Duodenal mucosa (tissue), 2 donors: ENCODE results near the gene RENBP.

Source experiments
- H3K27ac ChIP-seq: one replicate; pipeline ENCODE4 v1.7.0; 2013; ENCODE audit warnings: low read depth, low read length
- H3K27me3 ChIP-seq, 2 donors: one replicate each; pipeline ENCODE4 v1.7.0; 2013; ENCODE audit warnings: low read length in 2 of 2, control low read depth in 1 of 2; ENCODE audit not compliant: insufficient read depth in 2 of 2, control insufficient read depth in 1 of 2
- H3K36me3 ChIP-seq, 2 donors: one replicate each; pipeline ENCODE4 v1.7.0; 2013; ENCODE audit warnings: low read length in 2 of 2, control low read depth in 1 of 2; ENCODE audit not compliant: insufficient read depth in 2 of 2, control insufficient read depth in 1 of 2
- H3K4me1 ChIP-seq, 2 donors: one replicate each; pipeline ENCODE4 v1.7.0; 2013; ENCODE audit warnings: low read length in 2 of 2, control low read depth in 1 of 2; ENCODE audit not compliant: insufficient read depth in 2 of 2, control insufficient read depth in 1 of 2
- H3K4me3 ChIP-seq, 2 donors: one replicate each; pipeline ENCODE4 v1.7.0; 2013; ENCODE audit warnings: low read length in 2 of 2, low read depth in 1 of 2
- H3K9ac ChIP-seq, 2 donors: one replicate each; pipeline ENCODE4 v1.7.0; 2013; ENCODE audit warnings: low read length in 2 of 2, low read depth in 1 of 2
- H3K9me3 ChIP-seq, 2 donors: one replicate each; pipeline ENCODE4 v1.7.0; 2013; ENCODE audit warnings: low read length in 2 of 2, control low read depth in 1 of 2; ENCODE audit not compliant: control insufficient read depth in 1 of 2

The RENBP gene

DNA sequence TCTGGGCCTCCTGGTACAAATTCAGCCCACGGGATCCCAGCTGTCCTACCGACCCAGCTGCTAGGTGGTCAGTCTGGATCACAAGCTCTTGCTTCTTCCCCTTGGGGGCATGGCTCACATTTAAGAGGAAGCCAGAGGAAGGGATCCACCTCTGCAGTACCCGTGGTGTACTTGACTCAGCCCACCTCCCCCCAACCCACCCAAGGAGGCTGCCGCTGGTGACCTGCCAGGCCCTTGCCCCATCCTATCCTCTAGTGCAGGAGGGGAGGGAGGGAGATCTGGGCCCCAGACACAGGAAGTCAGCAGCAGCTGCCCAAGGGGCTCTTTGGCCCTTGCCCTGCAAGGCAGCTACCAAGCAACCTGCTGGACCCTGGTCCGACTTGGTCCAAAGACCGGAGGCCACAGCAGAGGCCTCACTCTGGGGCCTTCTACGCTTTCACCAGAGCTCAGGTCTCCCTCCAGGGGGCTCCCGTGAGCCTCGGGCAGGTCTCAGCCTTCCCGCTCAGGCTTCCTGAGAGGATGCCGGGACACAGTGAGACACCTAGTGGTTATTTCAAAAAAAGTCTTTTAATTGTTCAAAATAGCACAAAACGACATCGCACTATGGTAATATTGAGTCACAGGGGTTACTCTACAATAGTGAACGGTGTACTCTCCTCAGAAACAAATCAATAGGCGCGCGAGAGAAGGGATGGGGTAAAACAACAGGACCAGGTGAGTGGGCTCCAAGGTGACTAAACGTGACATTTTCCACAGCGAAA lies 2.7 kb upstream of the RENBP start:
- peaks cover 0 to 11% of the 10 kb centered on the region in 2 donors for H3K4me1 ChIP-seq

GRCh38 chrX:153945956-153946943 lies 1.8 kb upstream of the RENBP start:
- peaks cover 6 to 18% of the 10 kb centered on the region in 2 donors for H3K36me3 ChIP-seq
- no peak overlapping the region for H3K9ac ChIP-seq
- no peak overlapping the region for H3K27ac ChIP-seq
- H3K4me3 ChIP-seq = no peak overlapping the region
- no peaks in the 10 kb centered on the region for H3K27me3 ChIP-seq
- H3K9me3 ChIP-seq = no peaks in the 10 kb centered on the region
- peaks cover 0 to 11% of the 10 kb centered on the region in 2 donors for H3K4me1 ChIP-seq

More for the DNA sequence above, 2.7 kb upstream of the RENBP start:
- H3K9me3 ChIP-seq = no peaks in the 10 kb centered on the region
- peaks cover 8 to 26% of the 10 kb centered on the region in 2 donors for H3K36me3 ChIP-seq
- H3K4me3 ChIP-seq = no peak overlapping the region
- no peak overlapping the region for H3K27ac ChIP-seq
- no peaks in the 10 kb centered on the region for H3K27me3 ChIP-seq
- H3K9ac ChIP-seq = no peak overlapping the region

DNA sequence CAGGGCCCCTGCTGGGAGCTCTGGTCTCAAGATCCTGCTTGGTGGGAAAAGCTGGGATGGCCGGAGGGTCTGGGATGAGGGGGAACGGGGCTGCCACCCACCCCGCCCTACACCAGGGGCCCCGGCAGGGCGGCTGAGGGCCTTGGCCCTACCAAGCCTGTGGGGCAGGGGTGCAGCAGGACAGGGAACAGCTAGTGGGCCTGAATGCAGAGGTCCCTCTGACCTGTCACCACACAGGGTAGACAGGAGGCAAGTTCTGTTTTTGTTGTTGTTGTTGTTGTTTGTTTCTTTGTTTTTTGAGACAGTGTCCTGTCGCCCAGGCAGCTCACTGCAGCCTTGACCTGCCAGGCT lies 332 bp upstream of the RENBP start:
- no peaks in the 10 kb centered on the region for H3K27me3 ChIP-seq
- peaks cover 0 to 4% of the 10 kb centered on the region in 2 donors for H3K36me3 ChIP-seq
- no peak overlapping the region for H3K9ac ChIP-seq
- H3K4me3 ChIP-seq = no peak overlapping the region
- no peaks in the 10 kb centered on the region for H3K9me3 ChIP-seq
- no peak overlapping the region for H3K27ac ChIP-seq
- H3K4me1 ChIP-seq = peaks cover 0 to 11% of the 10 kb centered on the region in 2 donors

GRCh38 chrX:153941336-153942252 lies 2.8 kb downstream of the RENBP start:
- H3K36me3 ChIP-seq = no peaks in the 10 kb centered on the region
- no peak overlapping the region for H3K9ac ChIP-seq
- no peak overlapping the region for H3K27ac ChIP-seq
- H3K4me3 ChIP-seq = no peak overlapping the region
- no peaks in the 10 kb centered on the region for H3K27me3 ChIP-seq
- H3K4me1 ChIP-seq = peaks cover 0 to 11% of the 10 kb centered on the region in 2 donors
- no peaks in the 10 kb centered on the region for H3K9me3 ChIP-seq

GRCh38 chrX:153939573-153939972 lies 4.9 kb downstream of the RENBP start:
- no peaks in the 10 kb centered on the region for H3K27me3 ChIP-seq
- no peak overlapping the region for H3K27ac ChIP-seq
- peaks cover 0 to 15% of the 10 kb centered on the region in 2 donors for H3K4me1 ChIP-seq
- H3K9me3 ChIP-seq = no peaks in the 10 kb centered on the region
- no peak overlapping the region for H3K9ac ChIP-seq
- H3K4me3 ChIP-seq = no peak overlapping the region
- H3K36me3 ChIP-seq = no peaks in the 10 kb centered on the region

DNA sequence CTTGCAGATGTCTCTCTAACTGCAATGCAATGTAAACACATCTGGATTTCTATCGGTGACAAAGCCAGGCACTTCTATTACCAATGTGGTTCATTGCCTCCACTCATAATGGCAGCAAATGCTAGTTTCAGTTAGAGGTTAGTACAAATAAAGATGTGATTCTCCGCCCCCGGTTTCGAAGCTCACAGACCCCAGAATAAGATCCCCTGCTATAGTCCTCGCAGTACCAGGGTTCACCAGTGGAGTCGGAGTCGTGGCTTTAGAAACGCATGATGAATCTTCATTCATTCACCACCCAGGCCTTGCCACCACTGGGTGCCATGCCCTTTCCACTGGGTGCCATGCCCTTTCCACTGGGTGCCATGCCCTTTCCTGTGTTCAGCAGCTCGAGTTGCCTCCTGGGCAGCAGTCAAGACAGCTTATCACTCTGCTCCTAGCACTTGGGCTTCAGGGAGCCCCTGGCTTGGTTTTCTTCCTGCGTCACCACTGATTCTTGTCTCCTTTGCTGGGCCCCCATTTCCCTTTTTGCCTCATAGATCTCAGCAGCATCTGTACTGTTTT lies 6.1 kb downstream of the RENBP start:
- Histone ChIP-seq H3K4me3 (no peak overlapping the region), H3K4me1 (peaks cover 6 to 11% of the 10 kb centered on the region in 2 donors), H3K9ac (no peak overlapping the region), H3K9me3 (no peaks in the 10 kb centered on the region), H3K36me3 (no peaks in the 10 kb centered on the region), H3K27me3 (no peaks in the 10 kb centered on the region), H3K27ac (no peak overlapping the region)

GRCh38 chrX:153937056-153937455 lies 7.4 kb downstream of the RENBP start:
- H3K9ac ChIP-seq = no peak overlapping the region
- H3K4me3 ChIP-seq = no peak overlapping the region
- peaks cover 6 to 10% of the 10 kb centered on the region in 2 donors for H3K4me1 ChIP-seq
- H3K27ac ChIP-seq = no peak overlapping the region
- H3K36me3 ChIP-seq = peaks cover 0 to 4% of the 10 kb centered on the region in 2 donors
- no peaks in the 10 kb centered on the region for H3K9me3 ChIP-seq
- no peaks in the 10 kb centered on the region for H3K27me3 ChIP-seq

- Histone ChIP-seq H3K4me3 (peak overlapping the region; percentile 29 to 51), H3K27ac (no peak overlapping the region), H3K9ac (peak overlapping the region in 1 of 2 donors; percentile 38)
Measured at GRCh38 chrX:153935326-153935851, 9.1 kb downstream of the RENBP start.

GRCh38 chrX:153934762-153935325 lies 9.6 kb downstream of the RENBP start, which contains the start of gene NAA10:
Gene NAA10 (minus strand): TSS chrX:153935037. CDS start chrX:153934904, 133 bp downstream.
- peaks cover 0 to 21% of the 10 kb centered on the region in 2 donors for H3K36me3 ChIP-seq
- H3K9me3 ChIP-seq = no peaks in the 10 kb centered on the region
- H3K27ac ChIP-seq = no peak within 1 kb of the TSS
- no peaks in the 10 kb centered on the region for H3K27me3 ChIP-seq
- peak within 1 kb of the TSS; percentile 71 to 78 for H3K4me3 ChIP-seq
- H3K4me1 ChIP-seq = peaks cover 6 to 10% of the 10 kb centered on the region in 2 donors
- peak within 1 kb of the TSS; percentile 49 to 54 for H3K9ac ChIP-seq

More at GRCh38 chrX:153935326-153935851, 9.1 kb downstream of the RENBP start:
- Histone ChIP-seq H3K36me3 (peaks cover 0 to 18% of the 10 kb centered on the region in 2 donors), H3K9me3 (no peaks in the 10 kb centered on the region), H3K4me1 (peaks cover 6 to 10% of the 10 kb centered on the region in 2 donors), H3K27me3 (no peaks in the 10 kb centered on the region)
